Tibial artery (tissue), 4 donors: ENCODE measurements around the gene ROM1.

Experiments
- DNase-seq, 2 donors: peaks; one replicate each; pipeline ENCODE4 v3.0.0-alpha.2; 2019
- H3K27ac ChIP-seq, 2 donors: fragments of 200-600 bp; sonication (generic) in 1 of 2; 1 replicate in 1 of 2; 2 replicates in 1 of 2; pipeline ENCODE4 v1.5.1; 2018 to 2019; ENCODE audit warnings: mild to moderate bottlenecking in 1 of 2
- H3K27me3 ChIP-seq, 2 donors: fragments of 200-600 bp; sonication (generic) in 1 of 2; one replicate each; pipeline versions ENCODE4 v1.5.1 to v1.6.0; 2016 to 2019
- H3K36me3 ChIP-seq, 3 donors: fragments of 200-600 bp; sonication (generic) in 2 of 3; one replicate each; pipeline ENCODE4 v1.5.1; 2016 to 2019; ENCODE audit warnings: mild to moderate bottlenecking in 2 of 3
- H3K4me1 ChIP-seq, 4 donors: fragments of 200-600 bp; sonication (generic) in 2 of 4; 1 replicate in 3 of 4; 2 replicates in 1 of 4; pipeline ENCODE4 v1.5.1; 2016 to 2019
- H3K4me3 ChIP-seq, 2 donors: fragments of 200-600 bp; sonication (generic) in 1 of 2; 1 replicate in 1 of 2; 2 replicates in 1 of 2; pipeline ENCODE4 v1.5.1; 2018 to 2019; ENCODE audit warnings: mild to moderate bottlenecking in 2 of 2
- H3K9me3 ChIP-seq, 3 donors: fragments of 200-600 bp; sonication (generic) in 1 of 3; one replicate each; pipeline ENCODE4 v1.5.1; 2016 to 2019
- intact Hi-C: fragments of 100-400 bp; cut with DNase I; formaldehyde crosslinking; loops from one replicate; pipeline ENCODE4 v1.15.0; 2023; ENCODE audit warnings: low total_unique reads
- TF ChIP-seq, protein P1 (sequence below), 2 experiments: fragments of 200-600 bp in 1 of 2; fragments of 450-650 bp in 1 of 2; IDR thresholded peaks; one replicate each; pipeline ENCODE4 v1.5.1; 2017 to 2019; ENCODE audit warnings: antibody characterized with exemption in 2 of 2, mild to moderate bottlenecking in 1 of 2, moderate library complexity in 1 of 2

Gene ROM1

DNA sequence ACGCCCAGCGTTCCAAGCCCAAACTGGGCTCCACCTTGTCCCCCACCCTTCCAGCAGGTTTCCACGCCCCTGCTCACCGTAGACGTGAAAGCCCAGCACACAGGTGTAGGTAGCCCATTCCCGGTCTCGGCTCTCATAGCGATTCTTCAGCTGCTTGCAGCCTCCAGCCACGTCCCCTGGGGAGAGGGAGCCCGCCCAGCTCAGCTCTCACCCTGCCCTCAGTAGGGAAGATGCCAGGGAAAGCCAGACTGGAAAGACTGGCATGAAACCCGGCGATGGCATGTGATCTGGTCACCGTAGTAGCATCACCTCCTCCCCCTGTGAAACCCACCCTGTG, 10.0 kb upstream of the ROM1 start:
- intact Hi-C loops, result no loop called here
- Histone ChIP-seq H3K27ac (peak overlapping the region; percentile 98 to 99), H3K4me1 (peaks cover 7 to 43% (median 31%) of the 10 kb centered on the region in 4 donors), H3K27me3 (no peaks in the 10 kb centered on the region), H3K36me3 (peaks cover 17 to 51% (median 32%) of the 10 kb centered on the region in 3 donors), H3K4me3 (peak overlapping the region; percentile 96 to 99), H3K9me3 (no peaks in the 10 kb centered on the region)
- TF ChIP-seq, protein P1, sequence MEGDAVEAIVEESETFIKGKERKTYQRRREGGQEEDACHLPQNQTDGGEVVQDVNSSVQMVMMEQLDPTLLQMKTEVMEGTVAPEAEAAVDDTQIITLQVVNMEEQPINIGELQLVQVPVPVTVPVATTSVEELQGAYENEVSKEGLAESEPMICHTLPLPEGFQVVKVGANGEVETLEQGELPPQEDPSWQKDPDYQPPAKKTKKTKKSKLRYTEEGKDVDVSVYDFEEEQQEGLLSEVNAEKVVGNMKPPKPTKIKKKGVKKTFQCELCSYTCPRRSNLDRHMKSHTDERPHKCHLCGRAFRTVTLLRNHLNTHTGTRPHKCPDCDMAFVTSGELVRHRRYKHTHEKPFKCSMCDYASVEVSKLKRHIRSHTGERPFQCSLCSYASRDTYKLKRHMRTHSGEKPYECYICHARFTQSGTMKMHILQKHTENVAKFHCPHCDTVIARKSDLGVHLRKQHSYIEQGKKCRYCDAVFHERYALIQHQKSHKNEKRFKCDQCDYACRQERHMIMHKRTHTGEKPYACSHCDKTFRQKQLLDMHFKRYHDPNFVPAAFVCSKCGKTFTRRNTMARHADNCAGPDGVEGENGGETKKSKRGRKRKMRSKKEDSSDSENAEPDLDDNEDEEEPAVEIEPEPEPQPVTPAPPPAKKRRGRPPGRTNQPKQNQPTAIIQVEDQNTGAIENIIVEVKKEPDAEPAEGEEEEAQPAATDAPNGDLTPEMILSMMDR (IDR thresholded peaks at IDR 0.05), result peak in 1 of 2 experiments; percentile 0
- peak in 1 of 2 donors; percentile 84 for DNase-seq

DNA sequence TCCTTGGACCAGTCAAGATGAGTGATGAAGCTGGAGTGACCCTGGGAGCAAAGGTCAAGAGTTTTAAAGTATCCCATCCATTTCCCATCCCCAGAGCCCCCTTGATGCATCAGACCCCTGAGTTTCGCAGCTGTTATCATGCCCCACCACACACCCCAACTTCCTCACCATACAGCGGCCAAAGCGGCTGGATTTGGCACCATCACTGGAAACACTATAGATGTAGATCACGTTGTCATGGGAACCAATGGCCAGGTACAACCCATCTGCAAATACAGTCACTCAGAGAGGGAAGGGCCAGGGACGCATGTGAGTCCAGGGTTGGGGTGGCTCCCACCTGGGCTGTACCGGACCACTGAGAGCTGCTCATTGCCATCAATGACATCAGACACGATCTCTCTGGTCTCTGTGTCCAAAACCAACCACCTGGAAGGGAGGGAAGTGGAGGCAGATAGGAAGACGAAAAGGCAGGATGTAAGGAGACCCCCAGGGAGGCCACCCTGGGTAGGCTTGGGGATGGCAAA, 9.2 kb upstream of the ROM1 start:
- DNase-seq, result no peak
- peaks cover 20 to 51% (median 35%) of the 10 kb centered on the region in 3 donors for H3K36me3 ChIP-seq
- H3K4me3 ChIP-seq, result no peak overlapping the region
- H3K27me3 ChIP-seq, result no peaks in the 10 kb centered on the region
- peaks cover 7 to 35% (median 27%) of the 10 kb centered on the region in 4 donors for H3K4me1 ChIP-seq
- TF ChIP-seq, protein P1 (IDR thresholded peaks at IDR 0.05), result no peak
- no peaks in the 10 kb centered on the region for H3K9me3 ChIP-seq
- intact Hi-C loops, result no loop called here
- peak overlapping the region; percentile 98 to 99 for H3K27ac ChIP-seq

DNA sequence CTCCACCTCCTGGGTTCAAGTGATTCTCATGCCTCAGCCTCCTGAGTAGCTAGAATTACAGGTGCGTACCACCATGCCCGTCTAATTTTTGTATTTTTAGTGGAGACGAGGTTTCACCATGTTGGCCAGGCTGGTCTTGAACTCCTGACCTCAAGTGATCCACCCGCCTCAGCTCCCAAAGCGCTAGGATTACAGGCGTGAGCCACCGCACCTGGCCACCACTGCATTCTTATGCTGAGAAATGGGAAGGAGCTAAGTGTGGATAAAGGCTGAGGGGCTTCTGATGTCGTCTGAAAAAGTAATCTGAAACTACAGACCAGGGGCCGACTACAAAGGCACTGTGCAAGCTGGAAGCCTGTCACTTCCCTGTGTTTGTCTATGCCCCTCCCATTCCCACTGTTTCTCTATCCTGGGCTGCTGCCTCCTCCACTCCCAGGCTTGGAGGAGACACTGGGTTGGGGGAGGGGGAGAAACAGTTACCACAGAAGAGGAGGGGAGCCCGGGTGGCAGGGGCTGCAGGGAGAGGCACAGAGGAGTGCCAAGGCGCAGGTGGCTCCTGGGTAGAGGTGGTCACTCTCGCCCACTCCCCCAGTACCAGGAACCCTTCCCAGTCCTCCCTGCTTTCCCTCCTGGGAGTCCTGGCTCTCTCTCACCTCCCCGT, 8.5 kb upstream of the ROM1 start:
- TF ChIP-seq, protein P1 (IDR thresholded peaks at IDR 0.05), result no peak
- Histone ChIP-seq H3K4me1 (peaks cover 5 to 28% (median 20%) of the 10 kb centered on the region in 4 donors), H3K36me3 (peaks cover 21 to 58% (median 42%) of the 10 kb centered on the region in 3 donors), H3K4me3 (no peak overlapping the region), H3K9me3 (no peaks in the 10 kb centered on the region), H3K27me3 (no peaks in the 10 kb centered on the region), H3K27ac (peak overlapping the region; percentile 12 to 99)
- no peak for DNase-seq
- intact Hi-C loops, result no loop called here

DNA sequence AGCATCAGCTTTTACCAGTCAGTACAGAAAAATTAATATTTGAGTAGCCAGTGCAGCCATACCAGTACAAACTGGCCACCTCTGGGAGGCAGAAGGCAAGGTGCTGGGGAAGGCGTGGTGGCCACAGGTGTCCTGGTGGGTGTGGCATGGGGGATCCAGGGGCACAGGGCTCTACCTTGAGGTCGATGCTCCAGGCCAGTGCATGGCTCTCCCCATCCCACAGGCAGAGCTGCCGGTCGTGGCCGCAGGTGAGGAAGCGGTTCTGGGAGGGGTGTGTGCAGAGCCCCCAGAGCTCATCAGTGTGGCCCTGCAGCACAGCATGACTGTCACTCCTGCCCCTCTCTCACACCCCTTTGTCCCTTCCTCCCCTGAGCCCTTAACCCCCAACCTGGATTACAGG, 7.6 kb upstream of the ROM1 start:
- no peaks in the 10 kb centered on the region for H3K9me3 ChIP-seq
- peaks cover 0 to 25% (median 13%) of the 10 kb centered on the region in 4 donors for H3K4me1 ChIP-seq
- H3K36me3 ChIP-seq, result peaks cover 21 to 65% (median 51%) of the 10 kb centered on the region in 3 donors
- TF ChIP-seq, protein P1 (IDR thresholded peaks at IDR 0.05), result no peak
- no peak overlapping the region for H3K27ac ChIP-seq
- H3K27me3 ChIP-seq, result no peaks in the 10 kb centered on the region
- intact Hi-C loops, result no loop called here
- H3K4me3 ChIP-seq, result no peak overlapping the region
- no peak for DNase-seq

DNA sequence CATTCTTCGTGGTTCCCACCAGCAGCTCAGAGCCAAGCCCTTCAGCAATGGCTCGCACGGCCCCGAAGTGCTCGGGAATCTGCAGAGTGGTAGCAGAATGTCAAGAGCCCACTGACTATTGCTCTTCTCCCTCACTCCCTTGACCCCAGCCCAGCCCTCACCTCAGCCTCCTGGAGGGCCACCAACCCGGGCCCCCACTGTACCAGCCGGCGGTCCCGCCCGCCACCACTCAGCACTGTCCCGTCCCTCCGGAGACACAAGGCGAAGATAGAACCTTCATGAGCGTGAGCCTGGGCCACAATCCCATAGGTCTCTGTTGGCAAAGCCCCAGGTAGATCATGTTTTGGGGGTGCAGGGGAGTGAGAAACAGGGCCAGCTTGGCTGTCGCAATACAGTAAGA, 7.2 kb upstream of the ROM1 start:
- TF ChIP-seq, protein P1 (IDR thresholded peaks at IDR 0.05), result no peak
- intact Hi-C loops, result no loop called here
- H3K9me3 ChIP-seq, result no peaks in the 10 kb centered on the region
- H3K4me1 ChIP-seq, result peaks cover 0 to 28% (median 15%) of the 10 kb centered on the region in 4 donors
- H3K27ac ChIP-seq, result no peak overlapping the region
- no peaks in the 10 kb centered on the region for H3K27me3 ChIP-seq
- peaks cover 21 to 69% (median 55%) of the 10 kb centered on the region in 3 donors for H3K36me3 ChIP-seq
- H3K4me3 ChIP-seq, result no peak overlapping the region
- DNase-seq, result no peak
